Activated T-helper 1 cell treated with anti-CD3 and anti-CD28 coated beads, Interleukin-2, amount 50 U/mL, for 16 hours (primary cell): ENCODE data around the gene NFIB.

Source experiments
- DNase-seq, 2 donors: peaks; one replicate each; pipeline ENCODE4 v3.0.0-alpha.2; 2020; ENCODE audit warnings: low read depth in 1 of 2, low spot score in 1 of 2

NFIB gene

GRCh38 chr9:14345354-14346230 lies 31.7 kb upstream of the NFIB start:
- no peak for DNase-seq

GRCh38 chr9:14344941-14345353 lies 31.0 kb upstream of the NFIB start:
- no peak for DNase-seq

GRCh38 chr9:14344053-14344524 lies 30.1 kb upstream of the NFIB start:
- DNase-seq: no peak

- no peak for DNase-seq
Measured at GRCh38 chr9:14343261-14344031, 29.5 kb upstream of the NFIB start.

GRCh38 chr9:14342736-14343135 lies 28.8 kb upstream of the NFIB start:
- no peak for DNase-seq

GRCh38 chr9:14341437-14342122 lies 27.6 kb upstream of the NFIB start:
- no peak for DNase-seq

GRCh38 chr9:14340994-14341393 lies 27.1 kb upstream of the NFIB start:
- DNase-seq: no peak

- DNase-seq: no peak
Measured at GRCh38 chr9:14340219-14340873, 26.4 kb upstream of the NFIB start.

GRCh38 chr9:14339746-14340145 lies 25.8 kb upstream of the NFIB start:
- DNase-seq: no peak

GRCh38 chr9:14337615-14338014 lies 23.7 kb upstream of the NFIB start:
- DNase-seq: no peak

- DNase-seq: no peak
Measured at GRCh38 chr9:14336244-14336643, 22.3 kb upstream of the NFIB start.

GRCh38 chr9:14331120-14331519 lies 17.2 kb upstream of the NFIB start:
- no peak for DNase-seq

GRCh38 chr9:14327036-14327435 lies 13.1 kb upstream of the NFIB start:
- DNase-seq: no peak

GRCh38 chr9:14326264-14326826 lies 12.4 kb upstream of the NFIB start:
- DNase-seq: no peak

GRCh38 chr9:14325147-14325546 lies 11.2 kb upstream of the NFIB start:
- DNase-seq: no peak

GRCh38 chr9:14323985-14324650 lies 10.2 kb upstream of the NFIB start:
- DNase-seq: no peak

GRCh38 chr9:14323083-14323971 lies 9.4 kb upstream of the NFIB start:
- no peak for DNase-seq

- DNase-seq: peak; percentile 32 to 52
Measured at GRCh38 chr9:14322211-14323082, 8.5 kb upstream of the NFIB start.
